Right cardiac atrium (tissue), 5 donors: ENCODE data around the gene ETNK1. TPM values are rescaled to one million over a fixed set of nuclear protein-coding genes. Genes with fewer than 3 reads are reported as not detected.

ENCODE experiments used
- polyA plus RNA-seq: library from polyadenylated mRNA; stranded (reverse); fragments of 200-250 nt; gene quantifications from one replicate; pipeline ENCODE4 v1.2.3, GENCODE V29; 2013
- total RNA-seq, 4 donors: library from RNA; stranded (reverse); fragmentation: NEBNext Ultra II Directional; extraction: Animal tissue kit (Norgen Biotek cat#: 25700); gene quantifications; one replicate each; pipeline ENCODE4 v1.2.1, GENCODE V29; 2021
- donor health status: healthy with polysubstance abuse.
- donor health status: DM: no; HTN: yes; CAD: no.
- donor health status: DM: no; HTN: no; CAD: no.
- donor health status: DM: no; HTN: yes; CAD: no; lungs with severe emphysema.
- donor health status: DM: yes; HTN: yes; CAD: no.

The ETNK1 gene
- total and polyA plus RNA-seq, 5 donors: 8.9 to 36.2 (median 28.7) TPM

Other genes starting within 250 kb of the ETNK1 start
- gene C2CD5, start 80.6 kb upstream of the ETNK1 start, total RNA-seq: 10 to 100 TPM; 17.7 to 28.1 (median 23.5) TPM
- 10.2 TPM for gene C2CD5, start 80.6 kb upstream of the ETNK1 start, polyA plus RNA-seq